WTC11 (cell line): ENCODE data around the gene RIPOR1.

Experiments
- KAT7 ChIP-seq: sonication (generic); formaldehyde crosslinking; IDR thresholded peaks from 2 replicates; pipeline ENCODE4 v1.8.1; 2023; ENCODE audit warnings: missing genetic modification reagents, mild to moderate bottlenecking, borderline replicate concordance
- NFE2L1 ChIP-seq: sonication (generic); formaldehyde crosslinking; IDR thresholded peaks from 2 replicates; pipeline ENCODE4 v1.8.1; 2023; ENCODE audit warnings: missing genetic modification reagents
- NR3C1 ChIP-seq: sonication (generic); formaldehyde crosslinking; conservative IDR thresholded peaks from 2 replicates; pipeline ENCODE4 v1.8.1; 2023; ENCODE audit warnings: low read depth, mild to moderate bottlenecking, missing genetic modification reagents
- TF ChIP-seq, protein P1 (sequence below): fragments of 200-600 bp; IDR thresholded peaks from 2 replicates; pipeline ENCODE4 v1.8.0; 2022; ENCODE audit warnings: antibody characterized with exemption
- TF ChIP-seq, protein P2 (sequence below): sonication (generic); formaldehyde crosslinking; IDR thresholded peaks from 2 replicates; pipeline ENCODE4 v1.8.1; 2022; ENCODE audit warnings: low read depth, mild to moderate bottlenecking, moderate library complexity, missing genetic modification reagents, borderline replicate concordance

GRCh38 chr16:67551972-67552371, 23.3 kb downstream of the RIPOR1 start:
- TF ChIP-seq, protein P1, sequence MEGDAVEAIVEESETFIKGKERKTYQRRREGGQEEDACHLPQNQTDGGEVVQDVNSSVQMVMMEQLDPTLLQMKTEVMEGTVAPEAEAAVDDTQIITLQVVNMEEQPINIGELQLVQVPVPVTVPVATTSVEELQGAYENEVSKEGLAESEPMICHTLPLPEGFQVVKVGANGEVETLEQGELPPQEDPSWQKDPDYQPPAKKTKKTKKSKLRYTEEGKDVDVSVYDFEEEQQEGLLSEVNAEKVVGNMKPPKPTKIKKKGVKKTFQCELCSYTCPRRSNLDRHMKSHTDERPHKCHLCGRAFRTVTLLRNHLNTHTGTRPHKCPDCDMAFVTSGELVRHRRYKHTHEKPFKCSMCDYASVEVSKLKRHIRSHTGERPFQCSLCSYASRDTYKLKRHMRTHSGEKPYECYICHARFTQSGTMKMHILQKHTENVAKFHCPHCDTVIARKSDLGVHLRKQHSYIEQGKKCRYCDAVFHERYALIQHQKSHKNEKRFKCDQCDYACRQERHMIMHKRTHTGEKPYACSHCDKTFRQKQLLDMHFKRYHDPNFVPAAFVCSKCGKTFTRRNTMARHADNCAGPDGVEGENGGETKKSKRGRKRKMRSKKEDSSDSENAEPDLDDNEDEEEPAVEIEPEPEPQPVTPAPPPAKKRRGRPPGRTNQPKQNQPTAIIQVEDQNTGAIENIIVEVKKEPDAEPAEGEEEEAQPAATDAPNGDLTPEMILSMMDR, result no peak
- no peak for TF ChIP-seq KAT7
- TF ChIP-seq, protein P2, sequence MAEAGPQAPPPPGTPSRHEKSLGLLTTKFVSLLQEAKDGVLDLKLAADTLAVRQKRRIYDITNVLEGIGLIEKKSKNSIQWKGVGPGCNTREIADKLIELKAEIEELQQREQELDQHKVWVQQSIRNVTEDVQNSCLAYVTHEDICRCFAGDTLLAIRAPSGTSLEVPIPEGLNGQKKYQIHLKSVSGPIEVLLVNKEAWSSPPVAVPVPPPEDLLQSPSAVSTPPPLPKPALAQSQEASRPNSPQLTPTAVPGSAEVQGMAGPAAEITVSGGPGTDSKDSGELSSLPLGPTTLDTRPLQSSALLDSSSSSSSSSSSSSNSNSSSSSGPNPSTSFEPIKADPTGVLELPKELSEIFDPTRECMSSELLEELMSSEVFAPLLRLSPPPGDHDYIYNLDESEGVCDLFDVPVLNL (CRISPR knock-in tag), result no peak
- TF ChIP-seq NFE2L1 (CRISPR knock-in tag), result no peak
- no peak for TF ChIP-seq NR3C1 (CRISPR knock-in tag)
